Spinal cord (tissue), 10 donors: ENCODE results near the gene SLC22A15. TPM values are rescaled to one million over a fixed set of nuclear protein-coding genes. Genes with fewer than 3 reads are reported as not detected.

ENCODE experiments used
- DNase-seq, 6 donors: peaks; one replicate each; pipeline versions ENCODE4 v3.0.0 to v3.0.0-alpha.2; 2013 to 2015; ENCODE audit warnings: low spot score in 6 of 6, low read depth in 4 of 6
- H3K27ac ChIP-seq: one replicate; pipeline ENCODE4 v1.5.1; 2013; ENCODE audit warnings: low read depth, low read length, control low read depth
- H3K27me3 ChIP-seq: one replicate; pipeline ENCODE4 v1.6.1; 2013; ENCODE audit warnings: low read length; ENCODE audit not compliant: control insufficient read depth, insufficient read depth
- H3K36me3 ChIP-seq: one replicate; pipeline ENCODE4 v1.6.1; 2013; ENCODE audit warnings: low read length; ENCODE audit not compliant: control insufficient read depth, insufficient read depth
- H3K4me1 ChIP-seq: one replicate; pipeline ENCODE4 v1.6.1; 2013; ENCODE audit warnings: low read length; ENCODE audit not compliant: control insufficient read depth, insufficient read depth
- H3K4me3 ChIP-seq: one replicate; pipeline ENCODE4 v1.5.1; 2013; ENCODE audit warnings: low read depth, low read length, control low read depth
- H3K9me3 ChIP-seq: one replicate; pipeline ENCODE4 v1.6.1; 2013; ENCODE audit warnings: low read length; ENCODE audit not compliant: control insufficient read depth, insufficient read depth
- WGBS: methylation state at CpG from one replicate; pipeline ENCODE4 v1.1.5; 2013; ENCODE audit warnings: missing lambda C conversion rate; ENCODE audit not compliant: insufficient coverage; 5-methylcytosine and 5-hydroxymethylcytosine counted together
- polyA plus RNA-seq, 2 donors: library from polyadenylated mRNA; unstranded; fragments of 120-200 nt; gene quantifications; one replicate each; pipeline ENCODE4 v1.2.1, GENCODE V29; 2013; ENCODE audit not compliant: insufficient read length in 2 of 2
- total RNA-seq, 2 donors: library from RNA; depleted of rRNA in 1 of 2; stranded (reverse); fragments of 120-200 nt in 1 of 2; fragments of >200 nt in 1 of 2; gene quantifications; one replicate each; pipeline versions ENCODE4 v1.2.3 to v1.2.4, GENCODE V29; 2013 to 2014
- donor health status: healthy.

The SLC22A15 gene
- total and polyA plus RNA-seq, 4 donors: 10.0 to 36.0 (median 23.1) TPM

DNA sequence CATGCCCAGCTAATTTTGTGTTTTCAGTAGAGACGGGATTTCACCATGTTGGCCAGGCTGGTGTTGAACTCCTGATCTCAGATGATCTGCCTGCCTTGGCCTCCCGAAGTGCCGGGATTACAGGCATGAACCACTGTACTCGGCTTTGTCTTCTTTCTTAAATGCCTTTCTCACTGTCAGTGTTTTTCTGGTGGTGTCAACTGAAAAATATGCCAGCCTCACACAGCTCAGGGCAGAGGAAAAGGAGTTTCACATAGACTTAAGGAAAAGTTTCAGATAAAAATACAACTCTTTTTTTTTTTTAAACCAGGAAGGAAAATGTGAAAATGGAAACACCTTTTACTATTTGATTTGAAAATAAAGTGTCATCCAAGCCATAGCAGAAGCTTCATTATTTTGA is 130.3 kb downstream of the SLC22A15 start:
- WGBS: 86% methylated on average over 3 of the region's 4 CpGs
- no peak overlapping the region for H3K4me3 ChIP-seq
- DNase-seq: no peak
- no peaks in the 10 kb centered on the region for H3K4me1 ChIP-seq
- no peak overlapping the region for H3K27ac ChIP-seq
- no peaks in the 10 kb centered on the region for H3K27me3 ChIP-seq
- no peaks in the 10 kb centered on the region for H3K36me3 ChIP-seq
- no peaks in the 10 kb centered on the region for H3K9me3 ChIP-seq

GRCh38 chr1:116107371-116107770 is 131.1 kb downstream of the SLC22A15 start:
- no peak overlapping the region for H3K27ac ChIP-seq
- no peak overlapping the region for H3K4me3 ChIP-seq
- no peaks in the 10 kb centered on the region for H3K27me3 ChIP-seq
- no peaks in the 10 kb centered on the region for H3K36me3 ChIP-seq
- H3K4me1 ChIP-seq: no peaks in the 10 kb centered on the region
- DNase-seq: no peak
- no peaks in the 10 kb centered on the region for H3K9me3 ChIP-seq
- 89% methylated on average over 2 of the region's 4 CpGs for WGBS

DNA sequence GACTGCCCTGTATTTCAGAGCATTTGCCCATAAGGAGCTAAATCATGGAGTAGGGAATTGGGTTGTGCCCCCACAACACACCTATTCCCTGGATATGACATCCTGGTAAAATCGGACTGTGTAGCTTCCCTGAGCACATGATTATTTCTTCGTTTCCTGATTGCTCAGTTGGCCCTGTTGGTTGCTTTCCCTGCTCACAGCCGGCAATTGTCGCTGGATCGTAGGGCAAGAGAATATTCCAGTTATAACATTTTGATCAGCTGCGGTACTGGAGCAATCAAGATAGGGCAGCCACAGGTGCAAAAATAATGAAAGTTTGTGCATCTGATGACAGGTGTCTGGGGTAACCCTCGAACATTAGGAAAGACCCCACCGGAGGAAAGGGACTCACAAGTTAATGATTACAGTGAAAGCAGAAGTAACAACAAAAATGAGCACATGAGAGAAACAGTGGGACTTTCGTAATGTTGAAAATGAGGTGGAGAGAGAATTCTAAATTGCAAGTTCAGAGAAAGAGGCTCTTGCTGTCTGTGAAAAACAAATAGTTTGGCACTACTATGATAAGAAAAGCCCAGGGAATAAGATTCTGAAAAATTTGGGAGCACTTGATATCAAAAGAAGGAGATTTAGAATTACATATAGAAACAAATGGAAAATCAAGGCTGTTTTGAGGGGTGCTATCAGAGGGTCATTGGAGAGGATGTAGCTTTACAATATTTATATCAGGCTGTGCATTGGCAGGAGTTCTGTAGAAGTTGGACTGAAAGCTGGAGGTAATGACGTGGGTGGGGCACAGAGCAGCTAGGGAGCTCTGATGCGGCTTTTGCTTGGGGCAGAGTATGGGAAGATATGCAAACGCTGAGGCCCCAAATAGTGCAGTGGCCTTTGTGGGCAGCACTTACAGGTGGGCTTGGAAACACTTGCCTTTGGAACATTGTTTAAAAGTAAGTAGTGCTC is 134.5 kb downstream of the SLC22A15 start, which contains the start of gene MAB21L3:
Gene MAB21L3 (plus strand): TSS at position 833 of the 957 bp plus-strand sequence. CDS start 1,217 bp downstream, outside the sequence.
- Histone ChIP-seq H3K4me1 (no peaks in the 10 kb centered on the region), H3K27me3 (no peaks in the 10 kb centered on the region), H3K36me3 (no peaks in the 10 kb centered on the region), H3K27ac (no peak within 1 kb of the TSS), H3K4me3 (no peak within 1 kb of the TSS), H3K9me3 (no peaks in the 10 kb centered on the region)
- 75% methylated on average over 12 of the region's 12 CpGs for WGBS
- no peak for DNase-seq

DNA sequence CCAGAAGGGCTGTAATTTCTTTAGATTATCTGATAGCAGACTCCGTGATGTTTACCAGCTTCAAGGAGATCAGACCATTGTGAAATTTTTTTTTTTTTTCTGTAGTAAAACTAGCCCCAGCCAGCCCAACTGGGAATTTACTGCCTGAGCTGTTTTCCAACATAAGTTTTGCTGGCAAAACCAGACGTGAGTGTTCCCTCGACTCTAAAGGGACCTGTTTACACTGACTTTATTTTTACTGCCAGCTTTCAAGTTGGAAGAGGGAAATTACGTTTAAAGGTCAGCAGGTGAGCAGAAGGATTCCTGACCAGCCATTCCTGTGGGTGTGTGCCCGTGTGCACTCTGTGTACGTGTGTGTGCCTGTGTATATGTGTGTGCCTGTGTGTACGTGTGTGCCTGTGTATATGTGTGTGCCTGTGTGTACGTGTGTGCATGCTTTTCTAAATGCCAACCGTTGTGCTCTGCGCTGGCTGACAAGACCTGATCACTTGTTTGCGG is 135.3 kb downstream of the SLC22A15 start:
- Histone ChIP-seq H3K27ac (no peak overlapping the region), H3K27me3 (no peaks in the 10 kb centered on the region), H3K36me3 (no peaks in the 10 kb centered on the region), H3K4me1 (no peaks in the 10 kb centered on the region), H3K9me3 (no peaks in the 10 kb centered on the region), H3K4me3 (no peak overlapping the region)
- DNase-seq: no peak
- WGBS: 83% methylated on average over 9 of the region's 11 CpGs

- Histone ChIP-seq H3K4me1 (no peaks in the 10 kb centered on the region), H3K36me3 (no peaks in the 10 kb centered on the region), H3K4me3 (no peak overlapping the region), H3K9me3 (no peaks in the 10 kb centered on the region), H3K27ac (no peak overlapping the region), H3K27me3 (no peaks in the 10 kb centered on the region)
- 77% methylated on average over 4 of the region's 4 CpGs for WGBS
- no peak for DNase-seq
Observed at GRCh38 chr1:116112388-116113140, 136.3 kb downstream of the SLC22A15 start.

GRCh38 chr1:116113615-116114014 is 137.3 kb downstream of the SLC22A15 start:
- no peaks in the 10 kb centered on the region for H3K27me3 ChIP-seq
- H3K4me3 ChIP-seq: no peak overlapping the region
- no peaks in the 10 kb centered on the region for H3K4me1 ChIP-seq
- H3K36me3 ChIP-seq: no peaks in the 10 kb centered on the region
- H3K27ac ChIP-seq: no peak overlapping the region
- 80% methylated on average over 4 of the region's 7 CpGs for WGBS
- no peaks in the 10 kb centered on the region for H3K9me3 ChIP-seq
- DNase-seq: no peak

DNA sequence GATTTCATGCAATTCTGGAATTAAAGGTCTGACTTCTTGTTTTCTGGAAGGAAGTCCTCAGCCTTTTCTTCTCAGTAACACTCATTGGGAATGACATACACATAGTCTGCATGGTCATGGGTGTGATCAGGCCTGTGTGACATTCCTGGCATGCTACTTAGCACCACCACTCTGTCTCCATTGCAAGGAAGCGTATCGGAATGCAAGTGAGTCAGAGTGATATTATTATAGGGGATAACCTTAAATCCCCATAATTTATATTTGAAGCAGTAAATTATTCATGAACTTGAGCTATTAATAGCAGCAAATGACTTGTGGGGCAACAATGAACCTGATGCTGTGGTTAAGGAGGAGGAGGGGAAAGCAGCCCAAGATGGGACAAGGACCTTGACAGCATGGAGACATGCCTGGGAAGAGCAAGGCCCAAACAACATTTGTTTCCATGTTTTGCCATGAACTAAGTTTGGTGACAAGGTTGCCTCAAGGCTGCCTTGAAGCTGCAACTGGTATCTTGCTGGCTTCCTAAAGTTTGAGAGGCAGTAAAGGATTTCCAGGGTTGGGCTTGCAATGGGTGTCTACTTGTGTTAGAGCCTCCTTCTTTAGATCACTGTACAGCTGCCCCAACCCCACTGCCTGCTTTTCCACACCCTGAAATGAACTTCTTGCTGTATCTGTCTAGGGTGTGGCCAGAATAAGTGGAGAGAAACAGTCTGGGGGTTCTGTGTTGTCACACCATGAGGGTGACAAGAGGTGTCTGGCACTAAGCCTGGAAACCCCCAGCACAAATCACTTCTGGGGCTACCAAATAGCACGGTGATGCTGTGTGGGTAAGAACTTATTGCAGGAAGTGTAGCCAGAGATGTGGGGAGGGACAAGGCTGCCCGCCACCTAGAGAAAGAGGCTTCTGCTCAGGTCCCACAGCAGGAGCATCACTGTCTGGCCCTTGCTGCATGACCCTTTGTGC is 139.4 kb downstream of the SLC22A15 start:
- WGBS: 88% methylated on average over 2 of the region's 4 CpGs
- Histone ChIP-seq H3K4me3 (no peak overlapping the region), H3K9me3 (no peaks in the 10 kb centered on the region), H3K27ac (no peak overlapping the region), H3K36me3 (no peaks in the 10 kb centered on the region), H3K4me1 (no peaks in the 10 kb centered on the region), H3K27me3 (no peaks in the 10 kb centered on the region)
- no peak for DNase-seq

DNA sequence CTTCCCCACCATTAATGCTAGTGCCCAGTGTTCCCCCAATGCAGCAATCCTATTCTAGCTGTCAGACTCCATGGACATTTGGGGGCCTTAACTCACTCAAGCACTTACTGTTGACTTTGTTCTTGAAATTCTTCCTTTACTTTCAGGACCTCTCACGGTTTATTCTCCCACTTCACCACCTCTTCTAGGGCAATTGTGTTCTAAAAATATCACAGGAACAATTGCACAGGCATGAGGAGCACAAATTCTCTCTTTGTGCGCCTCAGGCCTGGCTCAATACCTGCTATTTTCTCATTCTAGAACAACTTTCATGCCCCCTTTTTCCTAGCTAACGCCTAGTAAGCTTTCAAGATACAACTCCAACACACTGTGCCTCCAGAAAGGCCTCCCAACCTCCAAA is 142.2 kb downstream of the SLC22A15 start:
- Histone ChIP-seq H3K4me1 (no peaks in the 10 kb centered on the region), H3K27ac (no peak overlapping the region), H3K36me3 (no peaks in the 10 kb centered on the region), H3K9me3 (no peaks in the 10 kb centered on the region), H3K27me3 (no peaks in the 10 kb centered on the region), H3K4me3 (no peak overlapping the region)
- 89% methylated on average over 3 of the region's 3 CpGs for WGBS
- no peak for DNase-seq
